Stimulated activated naive CD8-positive, alpha-beta T cell treated with anti-CD3 and anti-CD28 coated beads, Interleukin-15, amount 100 ng/mL, for 72 hours (primary cell): ENCODE results near the gene OCA2.
A peak's percentile ranks its signal among the peaks of the same experiment; 100 is the strongest.

ENCODE experiments used
- ATAC-seq: fragments of 150-1000 bp; cut with Tn5 transposase; 2 replicates; pipeline ENCODE4 v1.10.0; 2021; ENCODE audit warnings: mild to moderate bottlenecking, moderate library complexity
- DNase-seq, 2 donors: peaks; one replicate each; pipeline ENCODE4 v3.0.0; 2021 to 2022
- H3K27ac Mint-ChIP-seq, 2 donors: one replicate each; pipeline ENCODE4 v1.8.0; 2022; ENCODE audit warnings: mild to moderate bottlenecking in 2 of 2, mixed read lengths in 2 of 2, moderate library complexity in 2 of 2
- H3K27me3 Mint-ChIP-seq: one replicate; pipeline ENCODE4 v1.8.0; 2022; ENCODE audit warnings: mixed read lengths
- H3K4me1 Mint-ChIP-seq: one replicate; pipeline ENCODE4 v1.8.0; 2022; ENCODE audit warnings: mild to moderate bottlenecking, mixed read lengths
- H3K4me3 Mint-ChIP-seq, 2 donors: one replicate each; pipeline ENCODE4 v1.8.0; 2022; ENCODE audit warnings: mild to moderate bottlenecking in 2 of 2, mixed read lengths in 2 of 2, moderate library complexity in 1 of 2
- H3K9me3 Mint-ChIP-seq, 2 donors: one replicate each; pipeline ENCODE4 v1.8.0; 2022; ENCODE audit warnings: mixed read lengths in 2 of 2

OCA2 gene

DNA sequence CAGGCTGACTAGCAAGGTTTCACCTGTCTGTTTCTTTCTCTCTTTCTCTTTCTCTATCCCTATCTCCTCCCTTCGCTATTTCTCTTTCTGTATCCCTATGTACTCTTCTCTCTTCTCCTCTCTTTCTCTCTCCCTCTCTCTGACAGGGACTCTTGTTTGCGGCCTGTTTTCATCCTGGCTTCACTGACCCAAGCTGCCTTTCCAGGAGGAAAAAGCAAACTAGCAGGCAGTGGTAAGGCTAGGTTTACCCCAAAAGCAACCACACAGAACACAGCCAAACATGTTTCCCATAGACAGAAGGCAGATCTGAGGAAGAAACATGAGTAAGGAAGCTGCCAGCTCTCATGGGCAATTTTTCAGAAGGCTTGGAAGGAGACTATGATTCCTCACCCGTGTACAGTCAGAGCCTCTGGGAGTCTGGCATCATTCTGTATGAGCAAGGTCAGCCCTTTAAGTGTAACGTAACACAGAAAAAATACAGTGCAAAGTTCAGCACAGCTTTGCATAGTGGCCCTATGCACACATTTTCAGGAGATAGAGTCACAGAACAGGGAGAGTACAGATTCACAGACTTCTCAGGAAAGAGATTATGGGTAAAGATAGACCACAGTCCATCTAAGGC is 61.0 kb downstream of the OCA2 start:
- no peak for ATAC-seq
- no peak for DNase-seq
- no peaks in the 10 kb centered on the region for H3K9me3 Mint-ChIP-seq
- H3K4me1 Mint-ChIP-seq, result no peaks in the 10 kb centered on the region
- peaks cover 29% of the 10 kb centered on the region for H3K27me3 Mint-ChIP-seq
- no peak overlapping the region for H3K27ac Mint-ChIP-seq
- no peak overlapping the region for H3K4me3 Mint-ChIP-seq

- Mint-ChIP-seq H3K9me3 (no peaks in the 10 kb centered on the region), H3K4me3 (no peak overlapping the region), H3K27ac (no peak overlapping the region), H3K4me1 (no peaks in the 10 kb centered on the region), H3K27me3 (peaks cover 20% of the 10 kb centered on the region)
- DNase-seq, result no peak
- ATAC-seq, result no peak
Measured at GRCh38 chr15:28033443-28033842, 65.7 kb downstream of the OCA2 start.

- Mint-ChIP-seq H3K4me1 (no peaks in the 10 kb centered on the region), H3K9me3 (no peaks in the 10 kb centered on the region), H3K27ac (no peak overlapping the region), H3K4me3 (no peak overlapping the region), H3K27me3 (peaks cover 8% of the 10 kb centered on the region)
- ATAC-seq (no peak), DNase-seq (no peak)
Measured at GRCh38 chr15:28030801-28031200, 68.3 kb downstream of the OCA2 start.

DNA sequence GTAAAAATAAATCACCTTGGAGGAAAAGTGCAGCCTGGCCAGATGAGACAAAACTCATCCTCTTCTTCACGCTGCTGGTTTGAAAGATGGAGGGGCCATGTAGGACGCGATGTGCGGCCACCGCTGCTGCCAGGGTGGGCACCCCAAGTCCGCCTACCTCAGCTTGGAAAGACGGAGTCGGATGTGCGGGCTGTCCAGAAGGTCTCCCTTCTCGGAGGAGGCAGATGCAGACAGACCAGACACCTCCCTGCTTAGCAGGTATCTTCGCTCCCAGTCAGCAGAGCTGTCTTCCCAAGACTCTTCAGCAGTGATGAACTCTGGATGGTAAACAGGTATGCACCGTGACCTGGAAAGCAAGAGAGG is 71.4 kb downstream of the OCA2 start:
- Mint-ChIP-seq H3K4me1 (no peaks in the 10 kb centered on the region), H3K27me3 (peaks cover 18% of the 10 kb centered on the region), H3K27ac (no peak overlapping the region), H3K9me3 (no peaks in the 10 kb centered on the region), H3K4me3 (no peak overlapping the region)
- ATAC-seq (no peak), DNase-seq (no peak)

- no peaks in the 10 kb centered on the region for H3K9me3 Mint-ChIP-seq
- no peak overlapping the region for H3K4me3 Mint-ChIP-seq
- H3K27me3 Mint-ChIP-seq, result peaks cover 18% of the 10 kb centered on the region
- ATAC-seq, result no peak
- no peak overlapping the region for H3K27ac Mint-ChIP-seq
- no peaks in the 10 kb centered on the region for H3K4me1 Mint-ChIP-seq
- DNase-seq, result no peak
Measured at GRCh38 chr15:28026764-28027713, 72.1 kb downstream of the OCA2 start.

DNA sequence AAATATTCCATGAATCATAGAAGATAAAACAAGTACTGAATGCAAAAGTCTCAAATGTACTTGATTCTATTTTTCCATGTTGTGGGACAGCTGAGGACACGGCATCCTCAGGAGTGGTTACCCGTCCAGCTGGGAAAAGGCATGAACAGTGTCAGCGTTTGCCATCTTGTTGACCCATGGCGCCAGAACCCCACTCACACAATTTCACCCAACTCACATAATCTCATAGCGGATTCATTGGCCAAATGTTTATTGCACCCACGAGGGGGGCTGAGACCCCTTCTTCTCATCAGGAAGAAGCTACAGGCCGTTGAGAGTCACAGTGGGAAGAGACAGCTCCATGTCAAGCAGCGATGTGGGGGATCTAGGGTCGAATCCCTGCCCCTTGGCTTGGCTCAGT is 72.9 kb downstream of the OCA2 start:
- Mint-ChIP-seq H3K27ac (no peak overlapping the region), H3K9me3 (no peaks in the 10 kb centered on the region), H3K4me3 (no peak overlapping the region), H3K27me3 (peaks cover 18% of the 10 kb centered on the region), H3K4me1 (no peaks in the 10 kb centered on the region)
- DNase-seq, result no peak
- no peak for ATAC-seq

GRCh38 chr15:28025413-28025812 is 73.7 kb downstream of the OCA2 start:
- no peak overlapping the region for H3K4me3 Mint-ChIP-seq
- H3K27me3 Mint-ChIP-seq, result peaks cover 17% of the 10 kb centered on the region
- H3K4me1 Mint-ChIP-seq, result no peaks in the 10 kb centered on the region
- H3K27ac Mint-ChIP-seq, result no peak overlapping the region
- DNase-seq (no peak), ATAC-seq (no peak)
- H3K9me3 Mint-ChIP-seq, result no peaks in the 10 kb centered on the region

- H3K4me1 Mint-ChIP-seq, result no peaks in the 10 kb centered on the region
- DNase-seq, result no peak
- no peak overlapping the region for H3K4me3 Mint-ChIP-seq
- H3K9me3 Mint-ChIP-seq, result no peaks in the 10 kb centered on the region
- no peak overlapping the region for H3K27ac Mint-ChIP-seq
- peaks cover 12% of the 10 kb centered on the region for H3K27me3 Mint-ChIP-seq
- ATAC-seq, result no peak
Measured at GRCh38 chr15:28024889-28025250, 74.2 kb downstream of the OCA2 start.

- H3K9me3 Mint-ChIP-seq, result no peaks in the 10 kb centered on the region
- H3K4me3 Mint-ChIP-seq, result no peak overlapping the region
- H3K27me3 Mint-ChIP-seq, result peaks cover 10% of the 10 kb centered on the region
- H3K27ac Mint-ChIP-seq, result peak overlapping the region in 1 of 2 donors; percentile 71
- no peak for DNase-seq
- no peaks in the 10 kb centered on the region for H3K4me1 Mint-ChIP-seq
- no peak for ATAC-seq
Measured at GRCh38 chr15:28023933-28024888, 74.9 kb downstream of the OCA2 start.

- ATAC-seq, result no peak
- no peak for DNase-seq
- Mint-ChIP-seq H3K4me1 (no peaks in the 10 kb centered on the region), H3K27ac (peak overlapping the region in 1 of 2 donors; percentile 71), H3K9me3 (no peaks in the 10 kb centered on the region), H3K27me3 (peaks cover 18% of the 10 kb centered on the region), H3K4me3 (no peak overlapping the region)
Measured at GRCh38 chr15:28023422-28023821, 75.7 kb downstream of the OCA2 start.

- no peak overlapping the region for H3K27ac Mint-ChIP-seq
- peaks cover 20% of the 10 kb centered on the region for H3K27me3 Mint-ChIP-seq
- H3K4me3 Mint-ChIP-seq, result no peak overlapping the region
- H3K9me3 Mint-ChIP-seq, result no peaks in the 10 kb centered on the region
- no peak for DNase-seq
- ATAC-seq, result no peak
- no peaks in the 10 kb centered on the region for H3K4me1 Mint-ChIP-seq
Measured at GRCh38 chr15:28022961-28023360, 76.2 kb downstream of the OCA2 start.

- no peak overlapping the region for H3K27ac Mint-ChIP-seq
- ATAC-seq, result no peak
Measured at GRCh38 chr15:28022181-28022580, 76.9 kb downstream of the OCA2 start.

DNA sequence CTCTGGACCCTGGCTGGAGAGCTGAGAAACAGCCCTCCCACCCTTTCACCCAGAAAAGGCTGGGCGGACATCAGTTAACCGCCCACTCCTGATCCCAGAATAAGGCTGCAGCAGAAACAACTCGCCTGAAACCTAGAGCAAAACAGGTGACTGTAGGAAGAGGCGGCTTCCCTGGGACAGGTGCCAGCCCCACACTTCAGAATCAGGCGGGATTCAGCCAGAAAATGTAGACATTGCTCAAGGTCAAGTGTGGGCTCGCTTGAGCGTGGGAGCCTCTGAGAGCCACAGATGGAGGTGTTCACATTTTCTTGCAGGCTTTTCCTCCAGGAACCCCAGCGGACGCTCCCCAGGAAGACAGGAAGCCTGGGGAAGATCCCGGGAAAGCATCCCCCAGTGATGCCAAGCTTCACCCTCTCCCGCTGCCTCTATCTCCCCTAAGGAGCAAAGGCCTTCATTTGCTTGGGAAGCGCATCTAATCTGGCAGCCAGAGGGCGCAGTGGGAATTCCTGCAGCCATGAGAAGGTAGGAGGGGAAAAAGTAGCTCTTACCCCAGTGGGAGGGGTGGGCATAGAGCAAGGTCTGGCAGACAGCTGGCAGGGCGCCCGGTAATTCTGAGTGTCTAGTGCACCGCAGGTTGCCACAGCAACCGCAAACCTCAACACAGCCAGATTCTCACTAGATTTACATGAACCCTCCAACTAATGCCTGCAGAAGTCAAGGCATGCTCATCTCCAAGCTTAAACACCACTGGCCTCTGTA is 77.7 kb downstream of the OCA2 start:
- Mint-ChIP-seq H3K4me1 (no peaks in the 10 kb centered on the region), H3K27ac (no peak overlapping the region), H3K4me3 (no peak overlapping the region), H3K9me3 (no peaks in the 10 kb centered on the region), H3K27me3 (peaks cover 20% of the 10 kb centered on the region)
- DNase-seq (no peak), ATAC-seq (no peak)

More at GRCh38 chr15:28022181-28022580, 76.9 kb downstream of the OCA2 start:
- DNase-seq, result no peak
- no peaks in the 10 kb centered on the region for H3K4me1 Mint-ChIP-seq
- no peaks in the 10 kb centered on the region for H3K9me3 Mint-ChIP-seq
- peaks cover 20% of the 10 kb centered on the region for H3K27me3 Mint-ChIP-seq
- no peak overlapping the region for H3K4me3 Mint-ChIP-seq

- Mint-ChIP-seq H3K4me1 (no peaks in the 10 kb centered on the region), H3K27me3 (peaks cover 20% of the 10 kb centered on the region), H3K27ac (no peak overlapping the region), H3K9me3 (no peaks in the 10 kb centered on the region), H3K4me3 (no peak overlapping the region)
- ATAC-seq, result no peak
- no peak for DNase-seq
Measured at GRCh38 chr15:28020644-28021043, 78.5 kb downstream of the OCA2 start.
